Measurements from ENCODE around the gene SOX6. TPM values are rescaled to one million over a fixed set of nuclear protein-coding genes. Genes with fewer than 3 reads are reported as not detected.
A peak's percentile ranks its signal among the peaks of the same experiment; 100 is the strongest.

Gene SOX6
- total and polyA plus RNA-seq, 2 of the 13 experiments (the other 11 are each of a cell fraction or from before 2014, with no cell fraction given) = 2.6 to 11.2 TPM

DNA sequence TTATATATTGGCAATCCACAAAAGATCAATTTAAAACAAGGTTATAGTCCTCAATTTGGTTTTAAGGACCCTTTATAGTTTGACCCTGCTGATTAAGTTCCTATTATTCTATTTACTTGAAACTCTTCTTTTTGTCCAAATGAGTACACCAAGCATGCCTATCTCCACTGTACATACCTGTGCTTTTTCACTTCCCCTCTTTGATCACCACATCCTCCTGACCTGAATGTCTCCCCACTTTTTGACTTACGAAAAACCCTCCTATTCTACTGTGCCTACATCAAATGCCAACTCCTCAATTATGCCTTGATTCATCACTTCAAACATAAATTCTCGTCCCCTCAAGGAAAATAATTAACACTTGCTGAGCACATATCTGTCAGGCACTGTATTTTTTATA lies 113.5 kb downstream of the SOX6 start (continued):
- TF ChIP-seq, protein P1, sequence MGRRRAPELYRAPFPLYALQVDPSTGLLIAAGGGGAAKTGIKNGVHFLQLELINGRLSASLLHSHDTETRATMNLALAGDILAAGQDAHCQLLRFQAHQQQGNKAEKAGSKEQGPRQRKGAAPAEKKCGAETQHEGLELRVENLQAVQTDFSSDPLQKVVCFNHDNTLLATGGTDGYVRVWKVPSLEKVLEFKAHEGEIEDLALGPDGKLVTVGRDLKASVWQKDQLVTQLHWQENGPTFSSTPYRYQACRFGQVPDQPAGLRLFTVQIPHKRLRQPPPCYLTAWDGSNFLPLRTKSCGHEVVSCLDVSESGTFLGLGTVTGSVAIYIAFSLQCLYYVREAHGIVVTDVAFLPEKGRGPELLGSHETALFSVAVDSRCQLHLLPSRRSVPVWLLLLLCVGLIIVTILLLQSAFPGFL (CRISPR knock-in tag; IDR thresholded peaks at IDR 0.05) = no peak

DNA sequence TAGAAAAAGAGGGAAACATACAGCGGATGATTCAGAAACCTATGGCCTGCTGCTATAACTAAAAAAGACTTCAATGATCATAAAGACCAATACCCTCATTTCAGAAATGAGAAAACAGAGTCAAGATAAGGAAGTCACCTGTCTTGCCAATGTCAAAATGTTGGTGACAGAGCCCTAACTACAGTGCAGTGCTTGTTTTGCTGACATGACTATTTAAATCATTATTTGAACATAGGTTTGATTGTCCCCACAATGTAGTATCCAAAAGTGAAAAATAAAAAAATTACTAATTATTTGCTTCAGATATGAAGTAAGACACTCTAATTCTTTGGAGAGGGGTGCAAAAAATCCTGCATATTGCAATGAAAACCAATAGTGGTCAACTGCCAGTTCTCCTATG lies 115.7 kb downstream of the SOX6 start:
- no peaks in the 10 kb centered on the region for H3K4me1 ChIP-seq (ENCODE audit: insufficient read depth, low read length)
- no peaks in the 10 kb centered on the region for H3K36me3 ChIP-seq (replicated peaks in 1 of 2; ENCODE audit: control insufficient read depth in 1 of 2, insufficient read depth in 2 of 2, low read length in 2 of 2)
- DNase-seq (ENCODE audit: low spot score) (no peak), FAIRE-seq (no peak), ATAC-seq (no peak)
- H3K4me3 ChIP-seq (replicated peaks in 1 of 3; ENCODE audit: insufficient read depth in 1 of 3, low read depth in 2 of 3, low read length in 3 of 3) = no peak overlapping the region
- CTCF ChIA-PET (ENCODE audit: low intra/inter-chr PET ratio, low total read pairs) = no interaction called here
- no peak overlapping the region for H2AFZ ChIP-seq (ENCODE audit: low read length)
- POLR2A ChIA-PET = no interaction called here
- H3K9me3 ChIP-seq (ENCODE audit: low read length) = no peaks in the 10 kb centered on the region
- intact Hi-C loops (cut with micrococcal nuclease; ENCODE audit: unreplicated experiment) = no loop called here
- H3K27me3 ChIP-seq (ENCODE audit: control insufficient read depth in 1 of 2, insufficient read depth in 2 of 2, low read length in 2 of 2) = no peaks in the 10 kb centered on the region
- no TSS peak for BruUV-seq (replicated peaks)
- no peak overlapping the region for H3K9ac ChIP-seq (ENCODE audit: insufficient read depth, low read depth, low read length)
- no peak overlapping the region for H3K27ac ChIP-seq (ENCODE audit: extremely low read length, insufficient read depth, low read length)
- H3K79me2 ChIP-seq (ENCODE audit: insufficient read depth, low read length) = no peaks in the 10 kb centered on the region
- in situ Hi-C loops (cut with HindIII; ENCODE audit: extremely low pct_ligation_motif_present, low pct_unique_long_range_greater_than_20kb) = no loop called here
- H4K20me1 ChIP-seq (ENCODE audit: insufficient read depth, low read length) = no peaks in the 10 kb centered on the region
- no peak overlapping the region for H3K4me2 ChIP-seq (ENCODE audit: low read depth, low read length)
- 94% methylated on average over 1 of the region's 1 CpG for WGBS (ENCODE audit: low lambda C conversion rate)
- peak; percentile 83 to 91 for TF ChIP-seq MAFK (conservative IDR thresholded peaks at IDR 0.05 in 1 of 2, IDR thresholded peaks at IDR 0.05 in 1 of 2; ENCODE audit: low read length in 2 of 2)
- TF ChIP-seq ZNF136 (CRISPR knock-in tag; IDR thresholded peaks at IDR 0.05; ENCODE audit: low read depth) = no peak
- no peak for TF ChIP-seq ZNF562 (CRISPR knock-in tag; IDR thresholded peaks at IDR 0.05; ENCODE audit: borderline replicate concordance)
- peak; percentile 90 for TF ChIP-seq MAFF (IDR thresholded peaks at IDR 0.05; ENCODE audit: low read depth, low read length)
- TF ChIP-seq ZMYM4 (CRISPR knock-in tag; IDR thresholded peaks at IDR 0.05) = no peak
- TF ChIP-seq ZNF530 (CRISPR knock-in tag; IDR thresholded peaks at IDR 0.05; ENCODE audit: low read depth) = no peak
- no peak for TF ChIP-seq ZSCAN22 (CRISPR knock-in tag; IDR thresholded peaks at IDR 0.05)
- no peak for TF ChIP-seq KLF6 (CRISPR knock-in tag; IDR thresholded peaks at IDR 0.05)
- TF ChIP-seq, protein P2, sequence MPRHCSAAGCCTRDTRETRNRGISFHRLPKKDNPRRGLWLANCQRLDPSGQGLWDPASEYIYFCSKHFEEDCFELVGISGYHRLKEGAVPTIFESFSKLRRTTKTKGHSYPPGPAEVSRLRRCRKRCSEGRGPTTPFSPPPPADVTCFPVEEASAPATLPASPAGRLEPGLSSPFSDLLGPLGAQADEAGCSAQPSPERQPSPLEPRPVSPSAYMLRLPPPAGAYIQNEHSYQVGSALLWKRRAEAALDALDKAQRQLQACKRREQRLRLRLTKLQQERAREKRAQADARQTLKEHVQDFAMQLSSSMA (CRISPR knock-in tag; IDR thresholded peaks at IDR 0.05) = no peak
